ENCODE data around the gene SSUH2.
"Not testable (repeated sequence)": the region's sequence is repeated elsewhere in the genome, so short reads cannot be mapped to it uniquely, and the experiment has no call there.

The SSUH2 gene

DNA sequence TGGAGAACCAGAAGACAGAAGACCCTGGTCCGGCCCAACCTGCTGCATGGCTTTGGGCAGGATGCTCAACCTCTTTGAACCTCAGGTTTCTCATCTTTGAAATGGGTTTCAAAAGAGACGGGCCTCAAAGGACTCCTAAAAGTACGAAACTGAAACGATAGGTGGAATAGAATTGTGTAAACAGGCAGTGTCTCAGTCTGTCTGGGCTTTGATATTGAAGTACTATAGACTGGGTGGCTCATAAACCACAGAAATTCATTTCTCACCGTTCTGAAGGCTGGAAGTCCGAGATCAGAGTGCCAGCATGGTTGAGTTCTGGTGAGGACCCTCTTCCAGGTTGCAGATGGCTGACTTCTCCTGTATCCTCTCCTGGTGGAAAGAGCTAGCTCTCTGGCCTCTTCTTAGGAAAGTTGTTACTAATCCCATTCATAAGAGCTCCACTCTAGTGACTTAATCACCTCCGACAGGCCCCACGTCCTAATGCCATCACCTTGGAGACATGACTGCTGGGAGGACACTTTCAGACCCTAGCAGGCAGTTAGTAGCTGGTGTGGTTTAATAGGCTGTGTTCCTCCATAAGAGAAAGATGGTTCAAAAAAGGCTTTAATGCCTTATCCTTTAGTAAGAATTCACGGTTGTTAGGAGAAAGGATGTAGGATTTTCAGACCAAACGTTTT lies 35.7 kb downstream of the SSUH2 start:
- no peak for DNase-seq (ENCODE audit: low spot score)

- DNase-seq (ENCODE audit: low spot score) = no peak
These were observed 36.4 kb downstream of the SSUH2 start for GRCh38 chr3:8608041-8608790.

- peak; percentile 39 for DNase-seq (ENCODE audit: low spot score)
These were observed 37.2 kb downstream of the SSUH2 start for GRCh38 chr3:8607234-8608040.

DNA sequence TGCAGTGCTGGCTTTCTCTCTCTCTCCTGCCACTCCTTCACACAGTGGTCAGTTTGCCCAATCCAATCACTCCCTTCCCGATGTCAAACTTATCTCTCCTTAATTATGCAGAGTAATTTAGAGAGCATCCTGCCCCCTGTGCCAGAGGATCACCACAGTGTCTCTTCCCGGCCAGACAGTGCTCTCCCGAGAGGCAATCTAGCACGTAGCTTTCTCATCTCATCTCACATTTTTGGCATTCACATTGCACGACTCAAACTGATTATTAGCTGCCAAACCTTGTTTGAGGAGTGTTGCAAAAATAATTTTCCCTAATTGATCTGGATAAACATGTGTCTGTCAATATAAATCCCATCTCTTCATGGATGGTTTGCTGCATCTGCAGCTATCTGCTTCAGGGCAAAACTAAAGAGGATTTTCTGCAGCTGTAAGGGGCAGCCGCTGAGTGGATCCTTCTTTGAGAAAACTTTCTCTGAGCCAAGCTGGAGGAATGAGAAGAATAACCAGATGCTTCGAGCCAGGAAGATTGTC lies 37.8 kb downstream of the SSUH2 start:
- DNase-seq (ENCODE audit: low spot score) = no peak

DNA sequence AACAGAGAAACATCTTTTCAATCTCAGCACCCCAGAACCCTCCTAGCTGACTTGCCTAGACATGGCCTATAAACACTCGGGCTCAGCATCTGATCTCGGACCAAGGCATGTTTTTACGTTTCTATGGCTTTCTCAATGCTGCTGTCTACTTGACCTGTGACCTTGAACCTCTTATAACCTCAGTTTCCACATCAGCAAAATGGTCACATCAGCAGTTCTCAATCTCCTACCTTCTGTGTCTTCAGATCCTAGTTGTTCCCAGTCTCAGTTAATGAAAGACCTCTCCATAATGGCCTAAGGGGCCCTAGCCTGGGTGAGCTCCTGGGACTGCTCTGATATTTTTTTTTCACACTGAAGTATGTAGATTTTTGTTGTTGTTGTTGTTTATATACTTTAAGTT lies 39.6 kb downstream of the SSUH2 start:
- DNase-seq (ENCODE audit: low spot score) = no peak

- no peak for DNase-seq (ENCODE audit: low spot score)
These were observed 40.6 kb downstream of the SSUH2 start for GRCh38 chr3:8604006-8604405.

DNA sequence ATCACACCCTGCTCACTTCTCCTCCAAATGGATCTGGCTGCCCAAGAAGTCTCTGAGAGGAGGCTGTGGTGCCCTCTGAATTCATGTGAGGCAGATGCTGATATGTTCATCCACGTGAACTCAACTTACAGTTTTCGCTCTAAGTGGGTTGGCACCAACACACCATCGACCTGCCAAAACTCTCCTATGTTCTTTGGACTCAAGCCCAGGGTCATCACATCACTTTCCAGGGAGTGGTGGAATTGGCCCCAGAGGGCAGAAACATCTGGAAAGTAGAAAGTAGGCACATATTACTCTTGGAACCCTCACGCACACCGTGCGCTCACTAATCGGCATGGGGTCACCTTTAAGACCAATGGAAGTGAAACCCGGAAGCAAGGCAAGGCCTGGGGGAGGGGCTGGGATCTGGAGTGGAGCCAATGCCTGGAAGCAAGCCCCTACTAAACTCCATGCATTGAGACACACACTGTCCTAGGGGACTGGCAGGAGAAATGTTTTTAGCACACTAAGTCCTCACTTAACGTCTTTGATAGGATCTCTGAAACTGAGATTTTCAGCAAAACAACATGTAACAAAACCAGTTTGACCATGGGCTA lies 41.4 kb downstream of the SSUH2 start:
- no peak for DNase-seq (ENCODE audit: low spot score)

GRCh38 chr3:8600457-8600856 lies 44.1 kb downstream of the SSUH2 start:
- no peak for DNase-seq (ENCODE audit: low spot score)

DNA sequence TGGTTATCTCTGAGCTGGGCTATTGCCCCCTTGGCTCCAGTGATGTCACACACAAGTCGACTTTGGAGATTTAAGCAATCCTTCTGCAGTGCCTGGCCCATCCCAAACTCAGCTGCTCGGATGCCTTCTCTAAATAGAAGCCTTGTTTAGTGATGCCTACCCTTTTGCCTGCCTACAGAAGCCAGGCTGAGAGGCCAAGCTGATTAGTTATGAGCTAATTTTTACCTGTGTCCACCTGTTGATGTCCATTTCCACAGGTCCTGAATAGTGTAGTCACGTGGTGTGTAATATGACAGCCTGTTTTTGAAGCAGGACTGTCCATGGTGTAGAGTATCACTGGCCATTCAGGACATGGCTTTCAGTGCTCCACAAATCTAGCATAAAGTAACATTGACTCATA lies 45.5 kb downstream of the SSUH2 start:
- no peak for DNase-seq (ENCODE audit: low spot score)

- no peak for DNase-seq (ENCODE audit: low spot score)
These were observed 47.3 kb downstream of the SSUH2 start for GRCh38 chr3:8597219-8597853.

GRCh38 chr3:8596321-8597218 lies 48.0 kb downstream of the SSUH2 start:
- DNase-seq (ENCODE audit: low spot score) = no peak

- no peak for DNase-seq (ENCODE audit: low spot score)
These were observed 48.9 kb downstream of the SSUH2 start for GRCh38 chr3:8595695-8596115.

- no peak for DNase-seq (ENCODE audit: low spot score)
These were observed 49.3 kb downstream of the SSUH2 start for GRCh38 chr3:8595252-8595651.

DNA sequence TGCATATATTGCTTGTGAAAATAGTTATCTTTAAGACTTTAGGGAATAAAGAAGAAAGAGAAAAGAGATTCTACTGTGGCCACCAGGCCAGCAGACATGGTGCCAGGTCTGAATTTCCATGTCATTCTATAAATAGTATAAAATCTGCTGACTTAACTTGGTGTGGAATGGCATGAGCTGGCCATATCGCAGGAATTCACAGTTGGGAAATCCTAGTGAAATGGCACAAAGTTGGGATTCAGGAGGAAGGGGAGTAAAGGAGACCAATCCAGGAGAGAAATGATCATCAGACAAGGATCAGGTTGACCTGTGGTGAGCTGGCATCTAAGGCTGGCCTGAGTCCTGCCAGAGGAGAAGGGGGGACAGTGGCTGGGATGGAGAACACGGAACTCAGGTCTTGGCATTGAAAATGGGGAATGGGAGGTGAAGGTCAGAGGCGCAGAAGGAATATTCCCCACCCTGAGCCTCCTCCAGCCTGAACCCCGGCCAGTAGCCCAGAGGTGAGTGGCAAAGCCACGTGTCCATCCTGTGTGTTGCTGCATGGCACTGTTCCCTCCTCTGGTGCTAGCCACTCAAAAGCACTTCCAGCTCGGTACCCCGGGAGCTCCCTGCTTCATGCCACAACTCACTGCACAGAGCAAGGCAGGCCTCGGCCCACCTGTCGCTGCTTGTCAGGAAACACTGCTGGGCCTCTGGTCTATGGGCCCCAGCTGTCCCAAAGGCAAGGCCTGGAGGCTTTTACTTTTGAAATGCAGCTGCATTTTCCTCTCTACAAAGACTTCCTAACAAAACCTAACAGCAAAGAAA lies 51.4 kb downstream of the SSUH2 start:
- DNase-seq (ENCODE audit: low spot score) = no peak

GRCh38 chr3:8589880-8590556 lies 54.6 kb downstream of the SSUH2 start:
- no peak for DNase-seq (ENCODE audit: low spot score)

- no peak for DNase-seq (ENCODE audit: low spot score)
These were observed 59.9 kb downstream of the SSUH2 start for GRCh38 chr3:8584661-8585060.

GRCh38 chr3:8581806-8582445 lies 62.7 kb downstream of the SSUH2 start:
- no peak for DNase-seq (ENCODE audit: low spot score)

- DNase-seq (ENCODE audit: low spot score) = no peak
These were observed 63.2 kb downstream of the SSUH2 start for GRCh38 chr3:8581373-8581772.

- not testable (repeated sequence) for DNase-seq (ENCODE audit: low spot score)
These were observed 64.2 kb downstream of the SSUH2 start for GRCh38 chr3:8580434-8580833.
